GM19240 (cell line): ENCODE results near the gene LRRC8C.

Experiments
- DNase-seq: peaks from one replicate; pipeline ENCODE4 v3.0.0; 2011; ENCODE audit warnings: low spot score; ENCODE audit not compliant: insufficient read length

LRRC8C gene

GRCh38 chr1:89633248-89633799 lies 404 bp downstream of the LRRC8C start:
- peak; percentile 26 for DNase-seq

- no peak for DNase-seq
Measured at GRCh38 chr1:89633800-89634625, 1.1 kb downstream of the LRRC8C start.

GRCh38 chr1:89635825-89636815 lies 3.2 kb downstream of the LRRC8C start:
- no peak for DNase-seq

- no peak for DNase-seq
Measured at GRCh38 chr1:89637496-89637895, 4.6 kb downstream of the LRRC8C start.

- no peak for DNase-seq
Measured at GRCh38 chr1:89640440-89640839, 7.5 kb downstream of the LRRC8C start.

GRCh38 chr1:89641781-89642180 lies 8.9 kb downstream of the LRRC8C start:
- DNase-seq, result no peak

GRCh38 chr1:89643577-89643976 lies 10.7 kb downstream of the LRRC8C start:
- no peak for DNase-seq

GRCh38 chr1:89644119-89644814 lies 11.3 kb downstream of the LRRC8C start:
- no peak for DNase-seq

GRCh38 chr1:89646259-89646658 lies 13.3 kb downstream of the LRRC8C start:
- no peak for DNase-seq

- no peak for DNase-seq
Measured at GRCh38 chr1:89649783-89650182, 16.9 kb downstream of the LRRC8C start.

GRCh38 chr1:89652373-89652772 lies 19.5 kb downstream of the LRRC8C start:
- DNase-seq, result no peak

- peak; percentile 2 for DNase-seq
Measured at GRCh38 chr1:89657886-89658285, 25.0 kb downstream of the LRRC8C start.

GRCh38 chr1:89659322-89660081 lies 26.6 kb downstream of the LRRC8C start:
- DNase-seq, result no peak

- no peak for DNase-seq
Measured at GRCh38 chr1:89660224-89661061, 27.5 kb downstream of the LRRC8C start.

- no peak for DNase-seq
Measured at GRCh38 chr1:89665941-89666340, 33.0 kb downstream of the LRRC8C start.

- no peak for DNase-seq
Measured at GRCh38 chr1:89666640-89667039, 33.7 kb downstream of the LRRC8C start.

- DNase-seq, result no peak
Measured at GRCh38 chr1:89667691-89668090, 34.8 kb downstream of the LRRC8C start.

- no peak for DNase-seq
Measured at GRCh38 chr1:89668961-89669360, 36.0 kb downstream of the LRRC8C start.

- DNase-seq, result no peak
Measured at GRCh38 chr1:89669441-89669840, 36.5 kb downstream of the LRRC8C start.

- peak; percentile 40 for DNase-seq
Measured at GRCh38 chr1:89670163-89670562, 37.2 kb downstream of the LRRC8C start.
